HCT116 (cell line): Measurements from ENCODE around the gene TRAF2. TPM values are rescaled to one million over a fixed set of nuclear protein-coding genes. Genes with fewer than 3 reads are reported as not detected.

Source experiments
- ATAC-seq: fragments of 200-7000 bp; cut with Tn5 transposase; 2 replicates; pipeline ENCODE4 v1.9.1; 2020; ENCODE audit warnings: mild to moderate bottlenecking, moderate library complexity
- BruUV-seq: library from RNA; stranded (reverse); fragments of 400-500 nt; replicated peaks from 2 replicates; lab custom pipeline; 2021; lab: Mats Ljungman, UMichigan
- CTCF ChIA-PET: fragments of 300-600 bp; sonication (Branson Sonifier 250); formaldehyde crosslinking; loops from one replicate; lab custom pipeline; 2021; ENCODE audit warnings: antibody characterized with exemption; lab: Charles Lee
- POLR2A ChIA-PET: fragments of 300-600, 350-600 bp; sonication (Branson Sonifier 250); formaldehyde crosslinking; loops from one replicate; lab custom pipeline; 2021; ENCODE audit warnings: antibody characterized with exemption; lab: Charles Lee
- RAD21 ChIA-PET, 2 experiments: fragments of 300-600 bp; sonication (Branson Sonifier 250); formaldehyde crosslinking; loops; one replicate each; lab custom pipeline; 2023; ENCODE audit warnings: low total read pairs in 2 of 2; ENCODE audit not compliant: uncharacterized antibody in 2 of 2, unreplicated experiment in 2 of 2, low non-redundant PET in 1 of 2; lab: Charles Lee
- DNase-seq: peaks from one replicate; pipeline ENCODE4 v3.0.0-alpha.2; 2010; ENCODE audit warnings: low read depth, low spot score
- H2AFZ ChIP-seq: fragments of 200-600 bp; shearing (Covaris generic), sonication (generic); 2 replicates; pipeline ENCODE4 v1.6.1; 2017; ENCODE audit warnings: low read depth, mixed run types, mixed read lengths, antibody characterized with exemption, low read length; ENCODE audit not compliant: poor library complexity, severe bottlenecking
- H3K27ac ChIP-seq: 2 replicates; pipeline ENCODE4 v1.5.1; 2012; ENCODE audit warnings: low read depth, low read length
- H3K27me3 ChIP-seq: fragments of 200-600 bp; sonication (generic); 2 replicates; pipeline ENCODE4 v1.6.1; 2016; ENCODE audit warnings: mixed run types, low read length, mixed read lengths; ENCODE audit not compliant: insufficient read depth
- H3K36me3 ChIP-seq, 2 experiments: fragments of 200-500 bp in 1 of 2; fragments of 200-600 bp in 1 of 2; sonication (Bioruptor generic) in 1 of 2; sonication (generic) in 1 of 2; 2 replicates each; pipeline versions ENCODE4 v1.5.1 to v1.6.1; 2014 to 2016; ENCODE audit warnings: low read length in 2 of 2, inconsistent platforms in 1 of 2, mixed read lengths in 1 of 2, mixed run types in 1 of 2; ENCODE audit not compliant: insufficient read depth in 2 of 2, control insufficient read depth in 1 of 2
- H3K4me1 ChIP-seq, 2 experiments: fragments of 200-600 bp in 1 of 2; sonication (generic) in 1 of 2; 2 replicates each; pipeline versions ENCODE4 v1.5.1 to v1.6.1; 2012 to 2017; ENCODE audit warnings: low read length in 2 of 2, inconsistent platforms in 1 of 2, mild to moderate bottlenecking in 1 of 2, mixed read lengths in 1 of 2, mixed run types in 1 of 2, moderate library complexity in 1 of 2; ENCODE audit not compliant: insufficient read depth in 2 of 2, control insufficient read depth in 1 of 2
- H3K4me2 ChIP-seq: fragments of 200-600 bp; sonication (generic); 2 replicates; pipeline ENCODE4 v1.6.1; 2017; ENCODE audit warnings: mixed run types, low read length, mixed read lengths
- H3K4me3 ChIP-seq, 2 experiments: fragments of 200-600 bp in 1 of 2; sonication (generic) in 1 of 2; replicated peaks in 1 of 2; 2 replicates each; pipeline ENCODE4 v1.5.1; 2011 to 2016; ENCODE audit warnings: low read length in 2 of 2, control low read depth in 1 of 2, low read depth in 1 of 2, mild to moderate bottlenecking in 1 of 2, mixed read lengths in 1 of 2, mixed run types in 1 of 2
- H3K79me2 ChIP-seq: fragments of 200-600 bp; sonication (generic); 2 replicates; pipeline ENCODE4 v1.6.1; 2017; ENCODE audit warnings: mild to moderate bottlenecking, mixed run types, low read length, moderate library complexity, mixed read lengths; ENCODE audit not compliant: insufficient read depth
- H3K9ac ChIP-seq: fragments of 200-600 bp; sonication (generic); 2 replicates; pipeline ENCODE4 v1.6.1; 2016; ENCODE audit warnings: low read length, mixed read lengths
- H3K9me2 ChIP-seq: fragments of 200-600 bp; sonication (generic), shearing (Covaris generic); 2 replicates; pipeline ENCODE4 v1.6.1; 2017; ENCODE audit warnings: mixed run types, mild to moderate bottlenecking, moderate library complexity; ENCODE audit not compliant: insufficient read depth
- H3K9me3 ChIP-seq, 2 experiments: fragments of 200-500 bp in 1 of 2; fragments of 200-600 bp in 1 of 2; sonication (Bioruptor generic) in 1 of 2; sonication (generic) in 1 of 2; 2 replicates each; pipeline ENCODE4 v1.6.1; 2014 to 2017; ENCODE audit warnings: low read length in 2 of 2, mixed read lengths in 2 of 2, inconsistent platforms in 1 of 2, low read depth in 1 of 2, mild to moderate bottlenecking in 1 of 2, mixed run types in 1 of 2, moderate library complexity in 1 of 2; ENCODE audit not compliant: control insufficient read depth in 1 of 2, insufficient read depth in 1 of 2
- H4K20me1 ChIP-seq: fragments of 200-600 bp; sonication (generic), shearing (Covaris generic); 2 replicates; pipeline ENCODE4 v1.6.1; 2017; ENCODE audit warnings: mixed run types, mild to moderate bottlenecking, moderate library complexity; ENCODE audit not compliant: insufficient read depth
- CBX3 ChIP-seq: IDR thresholded peaks from 2 replicates; pipeline ENCODE4 v1.6.1; 2012; ENCODE audit warnings: low read depth
- EZH2 ChIP-seq: fragments of 200-600 bp; sonication (generic); IDR thresholded peaks from 2 replicates; pipeline ENCODE4 v1.6.1; 2017; ENCODE audit warnings: antibody characterized with exemption, mixed run types
- FOSL1 ChIP-seq: IDR thresholded peaks from 2 replicates; pipeline ENCODE4 v1.6.1; 2012; ENCODE audit warnings: low read depth
- JUND ChIP-seq: IDR thresholded peaks from 2 replicates; pipeline ENCODE4 v1.6.1; 2012
- RAD21 ChIP-seq: IDR thresholded peaks from 2 replicates; pipeline ENCODE4 v1.6.1; 2012; ENCODE audit warnings: low read depth, mild to moderate bottlenecking
- SP1 ChIP-seq: IDR thresholded peaks from 2 replicates; pipeline ENCODE4 v1.6.1; 2012; ENCODE audit warnings: low read depth
- YY1 ChIP-seq: IDR thresholded peaks from 2 replicates; pipeline ENCODE4 v1.6.1; 2011; ENCODE audit warnings: low read length, low read depth, moderate library complexity, mild to moderate bottlenecking; ENCODE audit not compliant: insufficient replicate concordance; ENCODE audit errors: extremely low read depth
- intact Hi-C: fragments of 100-400 bp; cut with micrococcal nuclease; formaldehyde crosslinking; loops from 2 replicates; pipeline ENCODE4 v1.10.0; 2022
- total RNA-seq: library from RNA; stranded (reverse); gene quantifications from one replicate; pipeline ENCODE4 v1.2.1, GENCODE V29; 2021; ENCODE audit not compliant: unreplicated experiment
- TF ChIP-seq, protein P1 (sequence below), 3 experiments: fragments of 200-600 bp in 1 of 3; sonication (generic) in 1 of 3; IDR thresholded peaks in 2 of 3; conservative IDR thresholded peaks in 1 of 3; 2 replicates each; pipeline ENCODE4 v1.5.1; 2012 to 2017; ENCODE audit warnings: low read depth in 2 of 3, low read length in 2 of 3, antibody characterized with exemption in 1 of 3, borderline replicate concordance in 1 of 3, control low read depth in 1 of 3, mild to moderate bottlenecking in 1 of 3, mixed read lengths in 1 of 3, mixed run types in 1 of 3, moderate library complexity in 1 of 3; ENCODE audit not compliant: insufficient read depth in 1 of 3

The TRAF2 gene
- total RNA-seq, 1 experiment from 2014 or later: 28.4 TPM

DNA sequence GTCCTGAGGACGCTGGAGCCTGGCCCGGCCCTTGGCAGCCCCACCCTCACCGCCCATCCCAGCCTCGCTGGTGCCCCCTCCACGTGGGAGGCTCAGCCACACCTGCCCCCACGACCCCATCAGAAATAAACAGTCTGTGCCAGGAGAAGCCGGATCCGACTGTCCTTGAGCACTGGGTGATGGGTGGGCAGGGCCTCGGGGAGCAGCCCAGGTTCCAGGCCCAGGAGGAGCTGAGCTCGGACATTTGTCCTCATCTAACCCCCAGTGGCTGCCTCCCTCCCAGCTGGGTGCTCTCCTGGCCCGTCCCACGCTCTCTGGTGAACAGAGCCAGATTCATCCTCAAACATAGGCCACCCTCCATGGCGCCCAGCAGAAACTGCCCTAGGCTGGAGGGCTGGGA lies 86.4 kb downstream of the TRAF2 start:
- no peaks in the 10 kb centered on the region for H3K79me2 ChIP-seq
- no peak overlapping the region for H3K4me3 ChIP-seq
- peaks cover 2 to 22% of the 10 kb centered on the region in 2 experiments; a peak in 3 of 4 replicates for H3K4me1 ChIP-seq
- no peak for TF ChIP-seq RAD21
- no peak for TF ChIP-seq JUND
- TF ChIP-seq SP1: no peak
- TF ChIP-seq, protein P1, sequence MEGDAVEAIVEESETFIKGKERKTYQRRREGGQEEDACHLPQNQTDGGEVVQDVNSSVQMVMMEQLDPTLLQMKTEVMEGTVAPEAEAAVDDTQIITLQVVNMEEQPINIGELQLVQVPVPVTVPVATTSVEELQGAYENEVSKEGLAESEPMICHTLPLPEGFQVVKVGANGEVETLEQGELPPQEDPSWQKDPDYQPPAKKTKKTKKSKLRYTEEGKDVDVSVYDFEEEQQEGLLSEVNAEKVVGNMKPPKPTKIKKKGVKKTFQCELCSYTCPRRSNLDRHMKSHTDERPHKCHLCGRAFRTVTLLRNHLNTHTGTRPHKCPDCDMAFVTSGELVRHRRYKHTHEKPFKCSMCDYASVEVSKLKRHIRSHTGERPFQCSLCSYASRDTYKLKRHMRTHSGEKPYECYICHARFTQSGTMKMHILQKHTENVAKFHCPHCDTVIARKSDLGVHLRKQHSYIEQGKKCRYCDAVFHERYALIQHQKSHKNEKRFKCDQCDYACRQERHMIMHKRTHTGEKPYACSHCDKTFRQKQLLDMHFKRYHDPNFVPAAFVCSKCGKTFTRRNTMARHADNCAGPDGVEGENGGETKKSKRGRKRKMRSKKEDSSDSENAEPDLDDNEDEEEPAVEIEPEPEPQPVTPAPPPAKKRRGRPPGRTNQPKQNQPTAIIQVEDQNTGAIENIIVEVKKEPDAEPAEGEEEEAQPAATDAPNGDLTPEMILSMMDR (IDR thresholded peaks at IDR 0.05 in 2 of 3, conservative IDR thresholded peaks at IDR 0.05 in 1 of 3; ENCODE audit: borderline replicate concordance in 1 of 3, insufficient read depth in 1 of 3, low read depth in 2 of 3, low read length in 2 of 3): no peak
- TF ChIP-seq CBX3: no peak
- no peak for TF ChIP-seq EZH2
- no peak for TF ChIP-seq FOSL1
- no peak for TF ChIP-seq YY1
- TF ChIP-seq, all 23 proteins: peak for 0
- Histone ChIP-seq H3K27ac (no peak overlapping the region), H3K9me3 (no peaks in the 10 kb centered on the region), H4K20me1 (no peaks in the 10 kb centered on the region), H3K36me3 (no peaks in the 10 kb centered on the region), H3K27me3 (no peaks in the 10 kb centered on the region), H2AFZ (no peak overlapping the region), H3K4me2 (no peak overlapping the region), H3K9me2 (no peaks in the 10 kb centered on the region), H3K9ac (no peak overlapping the region)
- RAD21 ChIA-PET: no interaction called here
- CTCF ChIA-PET: no interaction called here
- no TSS peak for BruUV-seq
- ATAC-seq (no peak), DNase-seq (no peak)
- intact Hi-C loops: no loop called here
- POLR2A ChIA-PET: no interaction called here
